Measurements from ENCODE around the gene NUDCD3.
"Not testable (repeated sequence)": the region's sequence is repeated elsewhere in the genome, so short reads cannot be mapped to it uniquely, and the experiment has no call there.

Gene NUDCD3

GRCh38 chr7:44440577-44441078 lies 49.8 kb downstream of the NUDCD3 start:
- Histone ChIP-seq H3K9me3 (ENCODE audit: insufficient read depth, low read depth, low read length) (no peaks in the 10 kb centered on the region), H3K9ac (ENCODE audit: low read depth, low read length) (no peak overlapping the region), H3K27me3 (ENCODE audit: insufficient read depth, low read length) (no peaks in the 10 kb centered on the region), H3K4me3 (ENCODE audit: low read length) (no peak overlapping the region), H3K4me1 (ENCODE audit: insufficient read depth, low read length) (no peaks in the 10 kb centered on the region), H3K27ac (ENCODE audit: low read depth, low read length) (no peak overlapping the region), H3K36me3 (ENCODE audit: insufficient read depth, low read length) (peaks cover 5% of the 10 kb centered on the region)

DNA sequence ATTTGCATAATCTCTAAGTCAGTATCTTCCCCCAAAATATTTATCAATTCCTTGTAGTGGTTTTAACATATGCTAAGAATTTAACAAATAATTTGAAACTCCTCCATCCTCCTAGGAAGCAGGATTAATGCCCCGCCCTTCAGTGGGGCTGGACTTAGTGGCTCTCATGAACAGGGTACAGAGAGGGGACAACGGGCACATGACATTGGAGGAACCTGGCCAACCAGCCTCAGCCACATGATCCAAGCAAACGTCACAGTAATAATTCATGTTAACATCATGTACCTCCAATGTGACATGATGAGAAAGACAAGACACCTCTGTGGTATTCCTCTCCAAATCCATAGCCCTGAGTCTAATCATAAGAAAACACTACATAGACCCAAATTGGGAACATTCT lies 50.5 kb downstream of the NUDCD3 start:
- H3K36me3 ChIP-seq (ENCODE audit: insufficient read depth, low read length) = no peaks in the 10 kb centered on the region
- no peak overlapping the region for H3K27ac ChIP-seq (ENCODE audit: low read depth, low read length)
- no peaks in the 10 kb centered on the region for H3K27me3 ChIP-seq (ENCODE audit: insufficient read depth, low read length)
- H3K9me3 ChIP-seq (ENCODE audit: insufficient read depth, low read depth, low read length) = no peaks in the 10 kb centered on the region
- 85% methylated on average over 3 of the region's 3 CpGs for WGBS
- H3K9ac ChIP-seq (ENCODE audit: low read depth, low read length) = no peak overlapping the region
- no peak overlapping the region for H3K4me3 ChIP-seq (ENCODE audit: low read length)
- no peaks in the 10 kb centered on the region for H3K4me1 ChIP-seq (ENCODE audit: insufficient read depth, low read length)

DNA sequence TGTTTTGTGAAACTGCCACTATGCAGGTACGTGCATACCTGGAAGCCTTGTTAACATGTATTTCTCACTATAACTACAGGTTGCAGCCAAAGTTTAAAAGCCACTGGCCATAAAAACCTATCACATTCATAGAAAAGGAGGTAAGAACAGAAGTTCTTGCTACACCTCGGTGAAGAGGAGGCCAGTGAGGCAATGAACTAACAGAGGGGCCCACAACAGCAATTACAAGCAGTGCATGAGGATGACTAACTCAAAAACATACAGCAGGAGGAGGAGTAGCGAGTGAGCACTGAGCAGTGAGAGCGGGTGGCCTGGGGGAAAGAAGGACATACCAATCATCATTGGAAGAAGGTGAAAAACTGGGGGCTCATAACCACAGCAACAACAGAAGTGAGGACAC lies 51.6 kb downstream of the NUDCD3 start:
- 94% methylated on average over 4 of the region's 4 CpGs for WGBS
- Histone ChIP-seq H3K36me3 (ENCODE audit: insufficient read depth, low read length) (no peaks in the 10 kb centered on the region), H3K27me3 (ENCODE audit: insufficient read depth, low read length) (no peaks in the 10 kb centered on the region), H3K4me1 (ENCODE audit: insufficient read depth, low read length) (no peaks in the 10 kb centered on the region), H3K4me3 (ENCODE audit: low read length) (no peak overlapping the region), H3K27ac (ENCODE audit: low read depth, low read length) (no peak overlapping the region), H3K9ac (ENCODE audit: low read depth, low read length) (no peak overlapping the region), H3K9me3 (ENCODE audit: insufficient read depth, low read depth, low read length) (no peaks in the 10 kb centered on the region)

DNA sequence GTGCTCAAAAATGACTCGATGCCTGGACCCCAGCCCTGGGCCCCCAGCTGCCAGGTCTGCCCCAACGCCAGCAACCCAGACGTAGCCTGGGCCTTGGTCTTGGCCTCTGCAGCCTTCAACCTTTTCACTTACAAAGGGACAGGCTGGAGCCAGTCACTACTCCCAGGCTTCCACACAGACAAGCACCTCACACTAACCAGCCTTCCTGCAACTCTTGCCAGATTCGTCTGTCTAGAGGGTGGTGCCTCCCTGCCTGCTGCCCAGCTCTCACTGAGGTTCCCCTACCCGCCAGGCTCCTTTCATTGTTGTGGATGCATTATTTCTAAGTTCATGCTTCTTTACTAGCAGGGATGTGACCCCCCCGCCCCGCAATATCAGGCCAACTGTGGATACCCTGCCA lies 56.3 kb downstream of the NUDCD3 start:
- no peak overlapping the region for H3K27ac ChIP-seq (ENCODE audit: low read depth, low read length)
- 93% methylated on average over 7 of the region's 7 CpGs for WGBS
- H3K9me3 ChIP-seq (ENCODE audit: insufficient read depth, low read depth, low read length) = no peaks in the 10 kb centered on the region
- H3K4me3 ChIP-seq (ENCODE audit: low read length) = no peak overlapping the region
- no peaks in the 10 kb centered on the region for H3K4me1 ChIP-seq (ENCODE audit: insufficient read depth, low read length)
- H3K9ac ChIP-seq (ENCODE audit: low read depth, low read length) = no peak overlapping the region
- no peaks in the 10 kb centered on the region for H3K27me3 ChIP-seq (ENCODE audit: insufficient read depth, low read length)
- peaks cover 3% of the 10 kb centered on the region; the same call in 1 of the 2 replicates for H3K36me3 ChIP-seq (ENCODE audit: insufficient read depth, low read length)

DNA sequence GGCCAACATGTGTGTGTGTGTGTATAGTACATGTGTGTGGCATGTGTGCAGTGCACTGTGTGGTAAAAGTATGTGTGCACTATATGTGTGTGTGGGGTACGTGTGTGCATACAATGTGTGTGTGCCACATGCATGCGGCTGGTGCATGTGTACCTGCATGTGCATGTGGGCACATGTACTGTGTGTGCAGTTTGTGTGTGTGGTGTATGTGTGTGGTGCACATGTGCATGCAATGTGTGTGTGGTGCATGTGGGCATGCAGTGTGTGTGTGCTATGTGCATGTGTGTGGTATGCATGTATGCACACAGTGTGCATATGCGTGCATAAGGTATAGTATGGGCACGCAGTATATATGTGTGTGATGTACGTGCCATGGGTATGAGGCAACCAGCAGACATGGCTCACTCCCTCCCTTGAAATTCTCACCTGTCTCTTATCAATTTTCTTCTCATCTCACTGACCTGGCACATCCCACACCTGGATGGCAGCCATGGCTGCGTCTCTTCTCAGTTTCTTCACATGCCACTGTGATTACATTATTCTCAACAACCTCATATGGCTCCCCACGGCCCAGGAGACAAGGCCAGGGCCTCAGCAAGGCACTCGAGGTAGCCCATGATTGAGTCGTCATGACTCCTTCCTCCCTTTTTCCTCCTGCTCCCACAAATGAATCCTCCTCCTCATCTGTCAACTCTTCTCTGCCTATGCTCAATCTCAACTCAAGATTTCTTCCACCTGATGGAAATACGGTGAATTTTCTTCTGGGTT lies 57.0 kb downstream of the NUDCD3 start:
- Histone ChIP-seq H3K36me3 (ENCODE audit: insufficient read depth, low read length) (peaks cover 3% of the 10 kb centered on the region; the same call in 1 of the 2 replicates), H3K9ac (ENCODE audit: low read depth, low read length) (no peak overlapping the region), H3K9me3 (ENCODE audit: insufficient read depth, low read depth, low read length) (no peaks in the 10 kb centered on the region), H3K4me1 (ENCODE audit: insufficient read depth, low read length) (no peaks in the 10 kb centered on the region), H3K27ac (ENCODE audit: low read depth, low read length) (no peak overlapping the region), H3K27me3 (ENCODE audit: insufficient read depth, low read length) (no peaks in the 10 kb centered on the region), H3K4me3 (ENCODE audit: low read length) (no peak overlapping the region)
- 95% methylated on average over 10 of the region's 10 CpGs for WGBS

DNA sequence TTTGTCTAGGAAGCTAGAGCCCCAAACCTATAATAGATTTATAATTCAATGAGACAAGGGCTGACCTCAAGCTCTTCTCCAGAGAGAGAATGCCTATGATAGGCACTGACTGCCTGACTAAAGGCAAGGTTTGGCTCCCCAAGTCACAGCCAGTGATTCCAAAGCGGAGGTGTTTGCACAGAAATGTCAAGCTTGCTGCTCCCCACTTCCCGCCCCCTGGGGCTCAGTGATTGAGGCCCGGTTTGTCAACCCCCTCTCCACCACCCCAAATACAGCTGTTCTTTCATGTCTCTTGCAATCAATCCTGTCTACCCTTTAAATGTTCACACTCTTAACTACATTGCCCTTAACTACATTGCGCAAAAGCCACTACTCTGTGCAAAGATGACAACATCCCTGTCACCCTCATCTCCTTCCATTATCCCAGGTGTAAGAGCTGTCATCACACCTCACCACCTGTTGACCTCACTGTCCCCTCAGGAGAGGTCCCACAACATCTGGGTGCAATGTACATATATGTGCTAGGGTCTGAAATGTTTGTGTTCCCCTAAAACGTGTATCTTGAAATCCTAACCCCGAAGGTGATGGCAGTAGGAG lies 58.0 kb downstream of the NUDCD3 start:
- Histone ChIP-seq H3K9me3 (ENCODE audit: insufficient read depth, low read depth, low read length) (no peaks in the 10 kb centered on the region), H3K27ac (ENCODE audit: low read depth, low read length) (no peak overlapping the region), H3K27me3 (ENCODE audit: insufficient read depth, low read length) (no peaks in the 10 kb centered on the region), H3K9ac (ENCODE audit: low read depth, low read length) (no peak overlapping the region), H3K4me1 (ENCODE audit: insufficient read depth, low read length) (no peaks in the 10 kb centered on the region), H3K36me3 (ENCODE audit: insufficient read depth, low read length) (peaks cover 3% of the 10 kb centered on the region; the same call in 1 of the 2 replicates), H3K4me3 (ENCODE audit: low read length) (no peak overlapping the region)
- 92% methylated on average over 6 of the region's 6 CpGs for WGBS

DNA sequence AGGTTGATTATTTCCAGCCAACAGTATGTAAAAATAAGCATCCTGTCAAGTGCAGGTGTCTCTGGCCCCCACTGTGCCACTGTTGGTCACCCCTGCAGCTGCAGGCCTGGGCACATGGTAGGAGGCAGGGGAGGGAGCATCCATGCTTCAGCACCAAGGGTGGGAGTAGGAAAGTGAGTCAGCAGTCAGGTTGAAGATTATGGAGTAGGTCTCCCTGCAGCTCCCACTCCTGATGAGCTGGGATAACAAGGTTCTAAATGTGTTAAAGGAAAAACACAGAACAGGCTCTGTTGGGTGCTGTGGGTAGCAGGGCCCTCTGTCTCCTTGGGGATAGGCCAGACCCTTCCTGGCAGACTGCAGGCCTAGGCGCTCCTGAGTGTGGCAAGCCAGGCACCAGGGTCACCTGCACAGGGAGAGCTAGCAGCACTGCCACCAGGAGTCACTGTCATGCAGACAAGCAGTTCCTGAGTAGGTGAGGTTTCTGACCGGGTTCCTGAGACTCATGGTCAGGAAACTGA lies 59.3 kb downstream of the NUDCD3 start:
- Histone ChIP-seq H3K4me1 (ENCODE audit: insufficient read depth, low read length) (no peaks in the 10 kb centered on the region), H3K9ac (ENCODE audit: low read depth, low read length) (no peak overlapping the region), H3K27me3 (ENCODE audit: insufficient read depth, low read length) (no peaks in the 10 kb centered on the region), H3K4me3 (ENCODE audit: low read length) (no peak overlapping the region), H3K9me3 (ENCODE audit: insufficient read depth, low read depth, low read length) (no peaks in the 10 kb centered on the region), H3K36me3 (ENCODE audit: insufficient read depth, low read length) (peaks cover 12% of the 10 kb centered on the region), H3K27ac (ENCODE audit: low read depth, low read length) (no peak overlapping the region)
- WGBS = 86% methylated on average over 2 of the region's 2 CpGs

- peaks cover 22% of the 10 kb centered on the region for H3K36me3 ChIP-seq (ENCODE audit: insufficient read depth, low read length)
- H3K27ac ChIP-seq (ENCODE audit: low read depth, low read length) = no peak overlapping the region
- no peak overlapping the region for H3K9ac ChIP-seq (ENCODE audit: low read depth, low read length)
- H3K27me3 ChIP-seq (ENCODE audit: insufficient read depth, low read length) = no peaks in the 10 kb centered on the region
- 95% methylated on average over 4 of the region's 4 CpGs for WGBS
- H3K4me1 ChIP-seq (ENCODE audit: insufficient read depth, low read length) = no peaks in the 10 kb centered on the region
- no peak overlapping the region for H3K4me3 ChIP-seq (ENCODE audit: low read length)
- no peaks in the 10 kb centered on the region for H3K9me3 ChIP-seq (ENCODE audit: insufficient read depth, low read depth, low read length)
Measured at GRCh38 chr7:44430054-44430453, 60.4 kb downstream of the NUDCD3 start.

DNA sequence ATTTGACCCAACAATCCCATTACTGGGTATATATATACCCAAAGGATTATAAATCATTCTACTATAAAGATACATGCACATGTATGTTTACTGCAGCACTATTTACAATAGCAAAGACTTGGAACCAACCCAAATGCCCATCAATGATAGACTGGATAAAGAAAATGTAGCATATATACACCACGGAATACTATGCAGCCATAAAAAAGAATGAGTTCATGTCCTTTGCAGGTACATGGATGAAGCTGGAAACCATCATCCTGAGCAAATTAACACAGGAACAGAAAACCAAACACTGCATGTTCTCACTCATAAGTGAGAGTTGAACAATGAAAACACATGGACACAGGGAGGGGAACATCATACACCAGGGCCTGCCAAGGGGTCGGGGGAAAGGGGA lies 65.7 kb downstream of the NUDCD3 start:
- not testable (repeated sequence) for H3K9me3 ChIP-seq (ENCODE audit: insufficient read depth, low read depth, low read length); H3K4me3 ChIP-seq (ENCODE audit: low read length); H3K4me1 ChIP-seq (ENCODE audit: insufficient read depth, low read length); H3K27me3 ChIP-seq (ENCODE audit: insufficient read depth, low read length); H3K9ac ChIP-seq (ENCODE audit: low read depth, low read length); H3K27ac ChIP-seq (ENCODE audit: low read depth, low read length)
- WGBS = 94% methylated on average over 2 of the region's 2 CpGs
- H3K36me3 ChIP-seq (ENCODE audit: insufficient read depth, low read length) = peaks cover 19% of the 10 kb centered on the region

GRCh38 chr7:44416941-44417340 lies 73.5 kb downstream of the NUDCD3 start:
- Histone ChIP-seq H3K27me3 (ENCODE audit: insufficient read depth, low read length) (no peaks in the 10 kb centered on the region), H3K9me3 (ENCODE audit: insufficient read depth, low read depth, low read length) (peaks cover 2% of the 10 kb centered on the region; the same call in 1 of the 2 replicates)

GRCh38 chr7:44415510-44415909 lies 74.9 kb downstream of the NUDCD3 start:
- Histone ChIP-seq H3K4me1 (ENCODE audit: insufficient read depth, low read length) (no peaks in the 10 kb centered on the region), H3K9ac (ENCODE audit: low read depth, low read length) (no peak overlapping the region), H3K9me3 (ENCODE audit: insufficient read depth, low read depth, low read length) (peaks cover 11% of the 10 kb centered on the region), H3K27me3 (ENCODE audit: insufficient read depth, low read length) (no peaks in the 10 kb centered on the region), H3K36me3 (ENCODE audit: insufficient read depth, low read length) (peaks cover 9% of the 10 kb centered on the region; the same call in 1 of the 2 replicates), H3K4me3 (ENCODE audit: low read length) (no peak overlapping the region), H3K27ac (ENCODE audit: low read depth, low read length) (no peak overlapping the region)
- WGBS = 93% methylated on average over 3 of the region's 3 CpGs

More at GRCh38 chr7:44416941-44417340, 73.5 kb downstream of the NUDCD3 start:
- H3K4me1 ChIP-seq (ENCODE audit: insufficient read depth, low read length) = no peaks in the 10 kb centered on the region
- H3K27ac ChIP-seq (ENCODE audit: low read depth, low read length) = no peak overlapping the region
- H3K4me3 ChIP-seq (ENCODE audit: low read length) = no peak overlapping the region
- H3K9ac ChIP-seq (ENCODE audit: low read depth, low read length) = no peak overlapping the region
- peaks cover 3% of the 10 kb centered on the region; the same call in 1 of the 2 replicates for H3K36me3 ChIP-seq (ENCODE audit: insufficient read depth, low read length)
- WGBS = 92% methylated on average over 6 of the region's 6 CpGs

Measured in HUES64 (cell line).